ENCODE measurements around the gene KIF22. TPM values are rescaled to one million over a fixed set of nuclear protein-coding genes. Genes with fewer than 3 reads are reported as not detected.

The KIF22 gene
- total and polyA plus RNA-seq, 9 of the 15 experiments (the other 6 are each of a cell fraction or from before 2014, with no cell fraction given) = 8.7 to 232 (median 131) TPM

- TF ChIP-seq TRIM25 (IDR thresholded peaks at IDR 0.05; ENCODE audit: borderline replicate concordance) (0 out of 2 replicates have a peak, but pooled peaks have one; percentile 29), STAG1 (CRISPR knock-in tag; IDR thresholded peaks at IDR 0.05; ENCODE audit: borderline replicate concordance) (peak; percentile 19; the same call in 1 of the 2 replicates), NKRF (IDR thresholded peaks at IDR 0.05; ENCODE audit: borderline replicate concordance) (0 out of 2 replicates have a peak, but pooled peaks have one; percentile 16), ZNF134 (CRISPR knock-in tag; conservative IDR thresholded peaks at IDR 0.05) (no peak), HDGF (IDR thresholded peaks at IDR 0.05) (no peak), ZNF639 (CRISPR knock-in tag; conservative IDR thresholded peaks at IDR 0.05 in 1 of 2, IDR thresholded peaks at IDR 0.05 in 1 of 2) (no peak), SAP30 (IDR thresholded peaks at IDR 0.05; ENCODE audit: borderline replicate concordance, insufficient read depth, low read depth, low read length, poor library complexity, severe bottlenecking) (peak; percentile 10), ZNF584 (CRISPR knock-in tag; IDR thresholded peaks at IDR 0.05; ENCODE audit: low read depth) (no peak), EZH2 (IDR thresholded peaks at IDR 0.05; ENCODE audit: borderline replicate concordance, low read depth, low read length) (no peak), CHD1 (IDR thresholded peaks at IDR 0.05; ENCODE audit: low read length) (peak; percentile 55), IRF2 (CRISPR knock-in tag; IDR thresholded peaks at IDR 0.05) (no peak), ZNF609 (CRISPR knock-in tag; IDR thresholded peaks at IDR 0.05; ENCODE audit: borderline replicate concordance) (peak; percentile 32; the same call in 1 of the 2 replicates), RBM14 (IDR thresholded peaks at IDR 0.05; ENCODE audit: borderline replicate concordance, insufficient read depth, low read depth, low read length) (no peak)
Measured at GRCh38 chr16:29790949-29791844, 646 bp downstream of the KIF22 start (continued).

Measured in K562 (cell line).